ENCODE data around the gene SCD5.

The SCD5 gene

DNA sequence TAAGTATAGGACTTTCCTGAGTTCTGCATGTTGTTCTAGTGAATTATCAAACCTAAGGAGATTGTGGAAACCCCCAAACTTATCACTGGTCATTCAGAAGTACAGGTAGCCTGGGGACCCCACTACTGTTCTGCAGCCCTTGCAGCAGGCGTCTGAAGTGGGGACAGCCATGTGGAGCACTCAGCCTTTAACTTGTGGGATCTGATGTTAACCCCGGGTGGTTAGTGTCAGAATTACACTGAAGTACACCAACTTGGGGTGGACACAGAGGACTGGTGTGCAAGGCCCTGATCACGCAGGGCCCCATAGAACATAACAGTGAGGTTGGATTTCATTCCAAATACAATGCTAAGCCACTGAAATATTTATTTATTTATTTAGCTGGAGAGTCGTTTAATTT lies 103.7 kb downstream of the SCD5 start:
- Histone ChIP-seq H3K9ac (no peak overlapping the region), H3K36me3 (ENCODE audit: insufficient read depth) (no peaks in the 10 kb centered on the region), H4K20me1 (ENCODE audit: insufficient read depth) (no peaks in the 10 kb centered on the region), H3K4me2 (no peak overlapping the region), H3K27ac (no peak overlapping the region), H3K79me2 (ENCODE audit: insufficient read depth, low read depth) (no peaks in the 10 kb centered on the region), H3K4me3 (IDR thresholded peaks at IDR 0.05; ENCODE audit: insufficient read depth, low read depth, low read length) (no peak overlapping the region), H3K4me1 (ENCODE audit: low read depth, poor library complexity, severe bottlenecking) (peaks cover 8% of the 10 kb centered on the region), H3K27me3 (ENCODE audit: insufficient read depth, low read depth) (no peaks in the 10 kb centered on the region), H2AFZ (ENCODE audit: low read depth) (no peak overlapping the region)
- no peak for TF ChIP-seq CTCF (conservative IDR thresholded peaks at IDR 0.05; ENCODE audit: low read depth, low read length)

GRCh38 chr4:82694046-82694445 lies 104.5 kb downstream of the SCD5 start:
- H3K36me3 ChIP-seq (ENCODE audit: insufficient read depth) = no peaks in the 10 kb centered on the region
- no peak overlapping the region for H3K9ac ChIP-seq
- no peak overlapping the region for H3K27ac ChIP-seq
- no peak overlapping the region for H3K4me2 ChIP-seq
- H4K20me1 ChIP-seq (ENCODE audit: insufficient read depth) = no peaks in the 10 kb centered on the region
- H3K79me2 ChIP-seq (ENCODE audit: insufficient read depth, low read depth) = no peaks in the 10 kb centered on the region
- no peak for TF ChIP-seq CTCF (conservative IDR thresholded peaks at IDR 0.05; ENCODE audit: low read depth, low read length)
- no peaks in the 10 kb centered on the region for H3K27me3 ChIP-seq (ENCODE audit: insufficient read depth, low read depth)
- peaks cover 16% of the 10 kb centered on the region for H3K4me1 ChIP-seq (ENCODE audit: low read depth, poor library complexity, severe bottlenecking)
- H3K4me3 ChIP-seq (IDR thresholded peaks at IDR 0.05; ENCODE audit: insufficient read depth, low read depth, low read length) = no peak overlapping the region
- no peak overlapping the region for H2AFZ ChIP-seq (ENCODE audit: low read depth)

- H3K79me2 ChIP-seq (ENCODE audit: insufficient read depth, low read depth) = no peaks in the 10 kb centered on the region
- no peak for TF ChIP-seq CTCF (conservative IDR thresholded peaks at IDR 0.05; ENCODE audit: low read depth, low read length)
- H3K27ac ChIP-seq = no peak overlapping the region
- no peak overlapping the region for H2AFZ ChIP-seq (ENCODE audit: low read depth)
- H3K4me3 ChIP-seq (IDR thresholded peaks at IDR 0.05; ENCODE audit: insufficient read depth, low read depth, low read length) = no peak overlapping the region
- no peaks in the 10 kb centered on the region for H3K36me3 ChIP-seq (ENCODE audit: insufficient read depth)
- H3K4me1 ChIP-seq (ENCODE audit: low read depth, poor library complexity, severe bottlenecking) = peaks cover 34% of the 10 kb centered on the region
- H3K4me2 ChIP-seq = no peak overlapping the region
- no peak overlapping the region for H3K9ac ChIP-seq
- H3K27me3 ChIP-seq (ENCODE audit: insufficient read depth, low read depth) = no peaks in the 10 kb centered on the region
- H4K20me1 ChIP-seq (ENCODE audit: insufficient read depth) = no peaks in the 10 kb centered on the region
Measured at GRCh38 chr4:82692101-82692780, 106.4 kb downstream of the SCD5 start.

DNA sequence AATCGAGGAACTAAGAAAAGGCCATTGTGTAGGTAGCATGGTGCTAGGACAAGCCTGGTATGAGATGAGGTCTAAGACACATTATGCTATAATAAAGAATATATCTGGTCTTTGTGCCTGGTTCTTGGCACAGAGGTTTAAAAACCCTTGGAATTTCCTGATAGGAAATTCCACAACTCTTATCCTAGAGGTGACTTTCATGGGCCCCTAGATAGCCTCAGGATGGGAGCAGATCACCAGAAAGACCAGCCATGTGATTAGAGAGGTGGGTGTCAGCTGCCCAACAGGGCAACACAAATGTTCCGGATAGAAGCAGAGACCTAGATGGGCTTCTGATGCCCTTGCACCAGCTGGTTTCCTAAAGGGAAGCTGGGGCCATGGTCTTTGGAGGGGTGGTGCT lies 107.2 kb downstream of the SCD5 start:
- Histone ChIP-seq H2AFZ (ENCODE audit: low read depth) (no peak overlapping the region), H4K20me1 (ENCODE audit: insufficient read depth) (no peaks in the 10 kb centered on the region), H3K27me3 (ENCODE audit: insufficient read depth, low read depth) (no peaks in the 10 kb centered on the region), H3K36me3 (ENCODE audit: insufficient read depth) (no peaks in the 10 kb centered on the region), H3K9ac (no peak overlapping the region), H3K27ac (no peak overlapping the region), H3K4me1 (ENCODE audit: low read depth, poor library complexity, severe bottlenecking) (peaks cover 42% of the 10 kb centered on the region), H3K4me3 (IDR thresholded peaks at IDR 0.05; ENCODE audit: insufficient read depth, low read depth, low read length) (no peak overlapping the region), H3K4me2 (no peak overlapping the region), H3K79me2 (ENCODE audit: insufficient read depth, low read depth) (no peaks in the 10 kb centered on the region)
- no peak for TF ChIP-seq CTCF (conservative IDR thresholded peaks at IDR 0.05; ENCODE audit: low read depth, low read length)
